ENCODE data around the gene ATG16L2. TPM values are rescaled to one million over a fixed set of nuclear protein-coding genes. Genes with fewer than 3 reads are reported as not detected.

The ATG16L2 gene
- total and polyA plus RNA-seq, 2 of the 4 experiments (the other 2 are of a cell fraction), result 1.3 to 12.7 TPM

- dilution Hi-C loops (cut with HindIII; ENCODE audit: low sequenced_read_pairs, unreplicated experiment), result no loop called here
- Histone ChIP-seq H3K9me3 (ENCODE audit: control insufficient read depth, insufficient read depth, low read length) (no peaks in the 10 kb centered on the region), H3K27ac (ENCODE audit: insufficient read depth, low read length) (no peak overlapping the region), H2BK120ac (ENCODE audit: low read depth, low read length) (no peak overlapping the region), H4K20me1 (ENCODE audit: insufficient read depth, low read length) (no peaks in the 10 kb centered on the region), H2AK5ac (ENCODE audit: low read depth, low read length) (no peak overlapping the region; the same call in 1 of the 2 replicates), H2BK5ac (ENCODE audit: low read depth, low read length, poor library complexity, severe bottlenecking) (no peak overlapping the region), H4K8ac (ENCODE audit: low read depth in 2 of 2, low read length in 2 of 2) (no peak overlapping the region), H2AK9ac (replicated peaks; ENCODE audit: low read depth, low read length, poor library complexity) (no peak overlapping the region), H3K14ac (replicated peaks; ENCODE audit: low read depth, low read length) (no peak overlapping the region), H4K91ac (ENCODE audit: insufficient read depth, low read depth, low read length) (no peak overlapping the region), H2AFZ (replicated peaks; ENCODE audit: low read length, poor library complexity) (peak overlapping the region; percentile 43), H3K4me3 (ENCODE audit: insufficient read depth, low read depth, low read length) (no peak overlapping the region), H2BK20ac (ENCODE audit: low read depth, low read length) (no peak overlapping the region), H3K56ac (ENCODE audit: extremely low read depth, insufficient read depth, low read length) (no peak overlapping the region), H3K23ac (ENCODE audit: low read depth, low read length) (no peak overlapping the region), H3K4me1 (ENCODE audit: control insufficient read depth, insufficient read depth, low read length) (peaks cover 8% of the 10 kb centered on the region), H3K9ac (ENCODE audit: low read depth, low read length) (no peak overlapping the region), H3K27me3 (ENCODE audit: control insufficient read depth, insufficient read depth, low read length) (no peaks in the 10 kb centered on the region), H3K36me3 (ENCODE audit: control insufficient read depth, insufficient read depth, low read length) (no peaks in the 10 kb centered on the region), H3K18ac (ENCODE audit: low read depth, low read length) (no peak overlapping the region), H3K79me1 (ENCODE audit: low read depth in 1 of 2, low read length in 2 of 2) (0 out of 4 replicates have a peak, but pooled peaks cover 0 to 2% of the 10 kb centered on the region in 2 experiments), H3K4me2 (ENCODE audit: low read depth, low read length) (no peak overlapping the region), H2BK15ac (ENCODE audit: low read depth, low read length) (no peak overlapping the region), H3K9me1 (ENCODE audit: insufficient read depth, low read length) (peaks cover 11% of the 10 kb centered on the region), H3K4ac (ENCODE audit: low read depth, low read length) (no peak overlapping the region), H4K5ac (ENCODE audit: low read depth, low read length) (no peak overlapping the region)
- WGBS, 2 experiments (ENCODE audit: extremely low coverage in 2 of 2, insufficient read length in 1 of 2), result 73% methylated on average over 5 of the region's 16 CpGs; no CpG with 5 or more reads in 1 of the 2 experiments
- ChIA-PET CTCF (interaction anchor here (0.8 kb wide), 1 partner anchor 62 kb away, joined by 3 read pairs; no protein-coding TSS in a partner anchor), POLR2A (ENCODE audit: unreplicated experiment) (interaction anchor here (0.7 kb wide), 1 partner anchor 33 kb away, joined by 4 read pairs; no protein-coding TSS in a partner anchor)
- no peak for ATAC-seq (ENCODE audit: low read depth)
- no TSS peak for BruUV-seq (replicated peaks)
- DNase-seq, result no peak
- TF ChIP-seq ELK1 (IDR thresholded peaks at IDR 0.05; ENCODE audit: borderline replicate concordance, low read depth, low read length) (no peak), FOS (IDR thresholded peaks at IDR 0.05; ENCODE audit: low read depth, low read length) (no peak), POLR2A (IDR thresholded peaks at IDR 0.05; ENCODE audit: low read depth, low read length) (no peak), RFX5 (IDR thresholded peaks at IDR 0.05; ENCODE audit: low read depth, low read length) (no peak)
- intact Hi-C loops (cut with micrococcal nuclease), result no loop called here
- in situ Hi-C loops (cut with MboI; ENCODE audit: low sequenced_read_pairs), result no loop called here
These were observed 26.8 kb upstream of the ATG16L2 start for GRCh38 chr11:72787216-72788104.

Measured in IMR-90 (cell line).